HCT116 (cell line): ENCODE measurements around the gene GLMP. TPM values are rescaled to one million over a fixed set of nuclear protein-coding genes. Genes with fewer than 3 reads are reported as not detected.

Experiments used
- ATAC-seq: fragments of 200-7000 bp; cut with Tn5 transposase; 2 replicates; pipeline ENCODE4 v1.9.1; 2020; ENCODE audit warnings: mild to moderate bottlenecking, moderate library complexity
- BruUV-seq: library from RNA; stranded (reverse); fragments of 400-500 nt; replicated peaks from 2 replicates; lab custom pipeline; 2021; lab: Mats Ljungman, UMichigan
- CTCF ChIA-PET: fragments of 300-600 bp; sonication (Branson Sonifier 250); formaldehyde crosslinking; loops from one replicate; lab custom pipeline; 2021; ENCODE audit warnings: antibody characterized with exemption; lab: Charles Lee
- POLR2A ChIA-PET: fragments of 300-600, 350-600 bp; sonication (Branson Sonifier 250); formaldehyde crosslinking; loops from one replicate; lab custom pipeline; 2021; ENCODE audit warnings: antibody characterized with exemption; lab: Charles Lee
- RAD21 ChIA-PET, 2 experiments: fragments of 300-600 bp; sonication (Branson Sonifier 250); formaldehyde crosslinking; loops; one replicate each; lab custom pipeline; 2023; ENCODE audit warnings: low total read pairs in 2 of 2; ENCODE audit not compliant: uncharacterized antibody in 2 of 2, unreplicated experiment in 2 of 2, low non-redundant PET in 1 of 2; lab: Charles Lee
- DNase-seq: peaks from one replicate; pipeline ENCODE4 v3.0.0-alpha.2; 2010; ENCODE audit warnings: low read depth, low spot score
- H2AFZ ChIP-seq: fragments of 200-600 bp; shearing (Covaris generic), sonication (generic); 2 replicates; pipeline ENCODE4 v1.6.1; 2017; ENCODE audit warnings: low read depth, mixed run types, mixed read lengths, antibody characterized with exemption, low read length; ENCODE audit not compliant: poor library complexity, severe bottlenecking
- H3K27ac ChIP-seq: 2 replicates; pipeline ENCODE4 v1.5.1; 2012; ENCODE audit warnings: low read depth, low read length
- H3K27me3 ChIP-seq: fragments of 200-600 bp; sonication (generic); 2 replicates; pipeline ENCODE4 v1.6.1; 2016; ENCODE audit warnings: mixed run types, low read length, mixed read lengths; ENCODE audit not compliant: insufficient read depth
- H3K36me3 ChIP-seq, 2 experiments: fragments of 200-500 bp in 1 of 2; fragments of 200-600 bp in 1 of 2; sonication (Bioruptor generic) in 1 of 2; sonication (generic) in 1 of 2; 2 replicates each; pipeline versions ENCODE4 v1.5.1 to v1.6.1; 2014 to 2016; ENCODE audit warnings: low read length in 2 of 2, inconsistent platforms in 1 of 2, mixed read lengths in 1 of 2, mixed run types in 1 of 2; ENCODE audit not compliant: insufficient read depth in 2 of 2, control insufficient read depth in 1 of 2
- H3K4me1 ChIP-seq, 2 experiments: fragments of 200-600 bp in 1 of 2; sonication (generic) in 1 of 2; 2 replicates each; pipeline versions ENCODE4 v1.5.1 to v1.6.1; 2012 to 2017; ENCODE audit warnings: low read length in 2 of 2, inconsistent platforms in 1 of 2, mild to moderate bottlenecking in 1 of 2, mixed read lengths in 1 of 2, mixed run types in 1 of 2, moderate library complexity in 1 of 2; ENCODE audit not compliant: insufficient read depth in 2 of 2, control insufficient read depth in 1 of 2
- H3K4me2 ChIP-seq: fragments of 200-600 bp; sonication (generic); 2 replicates; pipeline ENCODE4 v1.6.1; 2017; ENCODE audit warnings: mixed run types, low read length, mixed read lengths
- H3K4me3 ChIP-seq, 2 experiments: fragments of 200-600 bp in 1 of 2; sonication (generic) in 1 of 2; replicated peaks in 1 of 2; 2 replicates each; pipeline ENCODE4 v1.5.1; 2011 to 2016; ENCODE audit warnings: low read length in 2 of 2, control low read depth in 1 of 2, low read depth in 1 of 2, mild to moderate bottlenecking in 1 of 2, mixed read lengths in 1 of 2, mixed run types in 1 of 2
- H3K79me2 ChIP-seq: fragments of 200-600 bp; sonication (generic); 2 replicates; pipeline ENCODE4 v1.6.1; 2017; ENCODE audit warnings: mild to moderate bottlenecking, mixed run types, low read length, moderate library complexity, mixed read lengths; ENCODE audit not compliant: insufficient read depth
- H3K9ac ChIP-seq: fragments of 200-600 bp; sonication (generic); 2 replicates; pipeline ENCODE4 v1.6.1; 2016; ENCODE audit warnings: low read length, mixed read lengths
- H3K9me2 ChIP-seq: fragments of 200-600 bp; sonication (generic), shearing (Covaris generic); 2 replicates; pipeline ENCODE4 v1.6.1; 2017; ENCODE audit warnings: mixed run types, mild to moderate bottlenecking, moderate library complexity; ENCODE audit not compliant: insufficient read depth
- H3K9me3 ChIP-seq, 2 experiments: fragments of 200-500 bp in 1 of 2; fragments of 200-600 bp in 1 of 2; sonication (Bioruptor generic) in 1 of 2; sonication (generic) in 1 of 2; 2 replicates each; pipeline ENCODE4 v1.6.1; 2014 to 2017; ENCODE audit warnings: low read length in 2 of 2, mixed read lengths in 2 of 2, inconsistent platforms in 1 of 2, low read depth in 1 of 2, mild to moderate bottlenecking in 1 of 2, mixed run types in 1 of 2, moderate library complexity in 1 of 2; ENCODE audit not compliant: control insufficient read depth in 1 of 2, insufficient read depth in 1 of 2
- H4K20me1 ChIP-seq: fragments of 200-600 bp; sonication (generic), shearing (Covaris generic); 2 replicates; pipeline ENCODE4 v1.6.1; 2017; ENCODE audit warnings: mixed run types, mild to moderate bottlenecking, moderate library complexity; ENCODE audit not compliant: insufficient read depth
- CEBPB ChIP-seq: IDR thresholded peaks from 2 replicates; pipeline ENCODE4 v1.6.1; 2012; ENCODE audit warnings: low read depth
- CTCF ChIP-seq, 3 experiments: fragments of 200-600 bp in 1 of 3; sonication (generic) in 1 of 3; IDR thresholded peaks in 2 of 3; conservative IDR thresholded peaks in 1 of 3; 2 replicates each; pipeline ENCODE4 v1.5.1; 2012 to 2017; ENCODE audit warnings: low read depth in 2 of 3, low read length in 2 of 3, antibody characterized with exemption in 1 of 3, borderline replicate concordance in 1 of 3, control low read depth in 1 of 3, mild to moderate bottlenecking in 1 of 3, mixed read lengths in 1 of 3, mixed run types in 1 of 3, moderate library complexity in 1 of 3; ENCODE audit not compliant: insufficient read depth in 1 of 3
- FOSL1 ChIP-seq: IDR thresholded peaks from 2 replicates; pipeline ENCODE4 v1.6.1; 2012; ENCODE audit warnings: low read depth
- JUND ChIP-seq: IDR thresholded peaks from 2 replicates; pipeline ENCODE4 v1.6.1; 2012
- POLR2AphosphoS5 ChIP-seq: IDR thresholded peaks from 2 replicates; pipeline ENCODE4 v1.6.1; 2011; ENCODE audit warnings: mild to moderate bottlenecking, low read depth, low read length, moderate library complexity
- ZFX ChIP-seq: fragments of 450-650 bp; IDR thresholded peaks from 2 replicates; pipeline ENCODE4 v1.6.1; 2017
- ZNF274 ChIP-seq: fragments of 200-500 bp; sonication (Bioruptor generic); IDR thresholded peaks from 2 replicates; pipeline ENCODE4 v1.6.1; 2014; ENCODE audit warnings: mild to moderate bottlenecking, low read depth, low read length, inconsistent platforms
- intact Hi-C: fragments of 100-400 bp; cut with micrococcal nuclease; formaldehyde crosslinking; loops from 2 replicates; pipeline ENCODE4 v1.10.0; 2022
- total RNA-seq: library from RNA; stranded (reverse); gene quantifications from one replicate; pipeline ENCODE4 v1.2.1, GENCODE V29; 2021; ENCODE audit not compliant: unreplicated experiment
- TF ChIP-seq, protein P1 (sequence below): IDR thresholded peaks from 2 replicates; pipeline ENCODE4 v1.6.1; 2012; ENCODE audit warnings: low read depth

Gene GLMP
- total RNA-seq, 1 experiment from 2014 or later = 27.8 TPM

GRCh38 chr1:156286061-156286460, 9.4 kb downstream of the GLMP start (continued):
- TF ChIP-seq FOSL1 (no peak), CTCF (IDR thresholded peaks at IDR 0.05 in 2 of 3, conservative IDR thresholded peaks at IDR 0.05 in 1 of 3; ENCODE audit: borderline replicate concordance in 1 of 3, insufficient read depth in 1 of 3, low read depth in 2 of 3, low read length in 2 of 3) (no peak)

DNA sequence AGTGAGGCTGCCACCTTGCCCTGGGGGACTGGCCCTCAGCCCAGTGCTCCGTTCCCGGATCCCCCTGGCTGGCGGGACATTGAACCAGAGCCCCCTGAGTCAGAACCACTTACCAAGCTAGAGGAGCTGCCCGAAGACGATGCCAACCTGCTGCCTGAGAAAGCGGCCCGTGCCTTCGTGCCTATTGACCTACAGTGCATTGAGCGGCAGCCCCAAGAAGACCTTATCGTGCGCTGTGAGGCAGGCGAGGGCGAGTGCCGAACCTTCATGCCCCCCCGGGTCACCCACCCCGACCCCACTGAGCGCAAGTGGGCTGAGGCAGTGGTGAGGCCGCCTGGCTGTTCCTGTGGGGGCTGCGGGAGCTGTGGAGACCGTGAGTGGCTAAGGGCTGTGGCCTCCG, 10.0 kb downstream of the GLMP start:
- no peak overlapping the region for H3K9ac ChIP-seq
- peaks cover 4% of the 10 kb centered on the region; the same call in 1 of the 2 replicates for H4K20me1 ChIP-seq
- peaks cover 30% of the 10 kb centered on the region for H3K79me2 ChIP-seq
- H2AFZ ChIP-seq = no peak overlapping the region
- no peak for DNase-seq
- no peaks in the 10 kb centered on the region for H3K9me3 ChIP-seq
- BruUV-seq = no TSS peak
- peaks cover 0 to under 1% of the 10 kb centered on the region in 2 experiments; a peak in 1 of 4 replicates for H3K36me3 ChIP-seq
- no peak overlapping the region for H3K4me2 ChIP-seq
- no peak overlapping the region for H3K27ac ChIP-seq
- POLR2A ChIA-PET = no interaction called here
- H3K9me2 ChIP-seq = no peaks in the 10 kb centered on the region
- CTCF ChIA-PET = no interaction called here
- H3K4me3 ChIP-seq = no peak overlapping the region
- peaks cover 24 to 27% of the 10 kb centered on the region in 2 experiments for H3K4me1 ChIP-seq
- RAD21 ChIA-PET = no interaction called here
- TF ChIP-seq, protein P1, sequence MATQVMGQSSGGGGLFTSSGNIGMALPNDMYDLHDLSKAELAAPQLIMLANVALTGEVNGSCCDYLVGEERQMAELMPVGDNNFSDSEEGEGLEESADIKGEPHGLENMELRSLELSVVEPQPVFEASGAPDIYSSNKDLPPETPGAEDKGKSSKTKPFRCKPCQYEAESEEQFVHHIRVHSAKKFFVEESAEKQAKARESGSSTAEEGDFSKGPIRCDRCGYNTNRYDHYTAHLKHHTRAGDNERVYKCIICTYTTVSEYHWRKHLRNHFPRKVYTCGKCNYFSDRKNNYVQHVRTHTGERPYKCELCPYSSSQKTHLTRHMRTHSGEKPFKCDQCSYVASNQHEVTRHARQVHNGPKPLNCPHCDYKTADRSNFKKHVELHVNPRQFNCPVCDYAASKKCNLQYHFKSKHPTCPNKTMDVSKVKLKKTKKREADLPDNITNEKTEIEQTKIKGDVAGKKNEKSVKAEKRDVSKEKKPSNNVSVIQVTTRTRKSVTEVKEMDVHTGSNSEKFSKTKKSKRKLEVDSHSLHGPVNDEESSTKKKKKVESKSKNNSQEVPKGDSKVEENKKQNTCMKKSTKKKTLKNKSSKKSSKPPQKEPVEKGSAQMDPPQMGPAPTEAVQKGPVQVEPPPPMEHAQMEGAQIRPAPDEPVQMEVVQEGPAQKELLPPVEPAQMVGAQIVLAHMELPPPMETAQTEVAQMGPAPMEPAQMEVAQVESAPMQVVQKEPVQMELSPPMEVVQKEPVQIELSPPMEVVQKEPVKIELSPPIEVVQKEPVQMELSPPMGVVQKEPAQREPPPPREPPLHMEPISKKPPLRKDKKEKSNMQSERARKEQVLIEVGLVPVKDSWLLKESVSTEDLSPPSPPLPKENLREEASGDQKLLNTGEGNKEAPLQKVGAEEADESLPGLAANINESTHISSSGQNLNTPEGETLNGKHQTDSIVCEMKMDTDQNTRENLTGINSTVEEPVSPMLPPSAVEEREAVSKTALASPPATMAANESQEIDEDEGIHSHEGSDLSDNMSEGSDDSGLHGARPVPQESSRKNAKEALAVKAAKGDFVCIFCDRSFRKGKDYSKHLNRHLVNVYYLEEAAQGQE = no peak
- no peak for TF ChIP-seq CEBPB
- TF ChIP-seq ZFX = no peak
- no peak for TF ChIP-seq JUND
- TF ChIP-seq POLR2AphosphoS5 = no peak
- no peak for TF ChIP-seq ZNF274
- ATAC-seq = no peak
- intact Hi-C loops = no loop called here
- H3K27me3 ChIP-seq = no peaks in the 10 kb centered on the region
